Brain pericyte (primary cell): Measurements from ENCODE around the gene RALGAPA2.

Source experiments
- DNase-seq: peaks from one replicate; pipeline ENCODE4 v3.0.0-alpha.2; 2012; ENCODE audit warnings: low read depth, low spot score

The RALGAPA2 gene

DNA sequence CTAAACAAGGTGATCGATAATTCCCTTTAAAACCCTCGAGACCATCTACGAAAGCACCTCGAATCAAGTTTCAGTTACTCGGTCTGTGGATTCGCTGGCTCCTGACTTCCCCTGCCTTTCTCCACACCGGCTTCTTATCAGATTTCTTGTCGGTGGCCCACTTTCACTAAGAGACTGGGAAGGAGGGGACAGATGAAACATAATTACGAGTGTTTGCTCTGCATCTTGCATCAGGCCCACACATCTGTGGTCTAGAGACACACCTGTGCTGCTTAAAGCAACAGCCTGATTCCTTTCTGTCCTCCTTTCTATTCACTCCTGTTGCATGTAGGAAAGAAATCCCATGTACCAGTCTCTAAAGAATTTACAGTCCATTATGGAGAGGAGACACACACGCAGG, 306.8 kb downstream of the RALGAPA2 start:
- no peak for DNase-seq

- DNase-seq = no peak
Observed at GRCh38 chr20:20404633-20405032, 307.8 kb downstream of the RALGAPA2 start.

- DNase-seq = no peak
Observed at GRCh38 chr20:20401991-20402390, 310.5 kb downstream of the RALGAPA2 start.

- no peak for DNase-seq
Observed at GRCh38 chr20:20399531-20400500, 312.6 kb downstream of the RALGAPA2 start.

DNA sequence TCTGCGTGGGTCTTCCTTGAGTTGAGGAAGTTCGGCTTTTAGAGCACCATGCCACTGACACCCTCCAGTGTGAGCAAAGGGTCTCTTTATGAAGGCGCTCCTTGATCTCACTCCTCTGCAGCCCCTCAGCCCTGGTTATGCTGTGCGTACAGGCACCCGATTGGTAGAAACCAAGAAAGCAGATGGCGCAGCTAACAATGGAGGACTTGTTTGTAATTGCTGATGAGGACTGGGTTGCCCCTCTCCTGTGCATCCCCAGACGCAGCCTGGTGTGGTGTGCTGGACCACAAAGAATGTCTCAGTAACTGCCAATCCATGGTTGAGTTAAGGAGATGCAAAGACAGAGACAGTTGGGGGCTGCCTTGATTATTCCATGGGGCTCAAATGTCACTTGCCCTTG, 314.3 kb downstream of the RALGAPA2 start:
- DNase-seq = no peak

DNA sequence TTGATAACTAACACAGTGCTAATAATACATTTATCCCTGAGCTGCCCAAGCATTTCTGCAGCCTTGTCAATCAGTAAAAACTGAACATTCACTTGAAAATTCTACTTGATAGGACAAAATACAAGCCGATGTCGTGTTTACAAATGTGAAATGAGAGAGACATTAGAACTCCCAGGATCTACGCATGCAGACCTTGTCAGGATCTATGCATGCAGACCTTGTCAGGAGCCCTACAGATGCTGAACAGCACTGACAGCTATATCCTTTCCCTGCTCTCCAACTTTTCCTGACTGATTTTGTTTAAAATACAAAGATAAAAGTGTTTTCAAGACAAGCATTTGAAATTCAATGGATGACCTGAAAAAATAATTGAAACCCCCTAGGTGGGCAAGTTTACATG, 315.6 kb downstream of the RALGAPA2 start:
- no peak for DNase-seq

DNA sequence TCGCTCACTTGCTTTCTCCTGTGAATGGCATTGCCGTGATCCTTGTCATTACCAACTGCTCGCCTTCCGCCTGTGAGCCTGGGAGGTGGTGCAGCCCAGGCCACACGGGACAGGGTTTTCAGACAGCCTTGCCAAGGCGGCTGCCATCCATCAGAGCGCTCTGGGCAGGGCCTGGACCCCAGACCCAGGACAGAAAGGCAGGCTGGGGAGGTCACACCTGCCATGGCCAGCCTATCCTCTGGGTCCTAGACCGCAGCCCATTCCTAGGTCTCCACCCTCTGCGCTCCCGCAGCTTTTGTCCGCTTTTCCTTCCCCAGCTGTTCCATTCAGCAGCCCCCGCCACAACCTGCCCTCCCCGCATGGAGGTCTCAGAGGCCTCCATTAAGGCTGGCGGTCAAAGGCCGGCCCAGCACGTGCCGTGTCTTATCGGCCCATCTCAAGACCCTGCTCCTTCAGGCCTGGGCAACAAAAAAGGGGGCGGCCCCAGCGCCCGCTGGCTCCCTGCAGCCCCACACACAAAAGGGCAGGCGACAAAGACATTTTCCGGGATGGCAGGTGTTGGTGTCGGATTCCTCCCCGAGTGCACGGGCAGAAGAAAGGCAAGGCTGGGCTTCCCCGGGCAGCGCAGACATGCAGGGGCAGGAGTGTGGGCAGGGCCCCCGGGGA, 316.4 kb downstream of the RALGAPA2 start:
- DNase-seq = no peak

DNA sequence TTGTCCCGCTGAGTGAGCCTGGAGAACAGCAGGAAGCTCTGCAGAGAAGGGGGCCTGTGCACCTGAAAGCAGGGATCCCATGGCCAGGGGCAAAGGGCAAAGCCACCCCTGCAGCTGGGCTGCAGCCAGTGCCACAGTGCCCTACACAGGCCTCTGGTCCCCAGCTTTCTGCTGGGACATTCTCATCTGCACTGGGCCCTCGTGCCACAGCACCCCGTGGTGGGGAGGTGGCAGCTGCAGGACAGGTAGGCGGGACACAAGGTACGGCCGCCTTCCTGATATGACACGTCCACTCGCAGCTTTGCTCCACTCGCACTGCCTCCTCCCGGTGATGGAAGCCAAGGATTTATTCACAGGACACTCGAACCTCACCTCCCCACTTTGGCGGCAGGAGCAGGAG, 317.4 kb downstream of the RALGAPA2 start:
- DNase-seq = no peak

DNA sequence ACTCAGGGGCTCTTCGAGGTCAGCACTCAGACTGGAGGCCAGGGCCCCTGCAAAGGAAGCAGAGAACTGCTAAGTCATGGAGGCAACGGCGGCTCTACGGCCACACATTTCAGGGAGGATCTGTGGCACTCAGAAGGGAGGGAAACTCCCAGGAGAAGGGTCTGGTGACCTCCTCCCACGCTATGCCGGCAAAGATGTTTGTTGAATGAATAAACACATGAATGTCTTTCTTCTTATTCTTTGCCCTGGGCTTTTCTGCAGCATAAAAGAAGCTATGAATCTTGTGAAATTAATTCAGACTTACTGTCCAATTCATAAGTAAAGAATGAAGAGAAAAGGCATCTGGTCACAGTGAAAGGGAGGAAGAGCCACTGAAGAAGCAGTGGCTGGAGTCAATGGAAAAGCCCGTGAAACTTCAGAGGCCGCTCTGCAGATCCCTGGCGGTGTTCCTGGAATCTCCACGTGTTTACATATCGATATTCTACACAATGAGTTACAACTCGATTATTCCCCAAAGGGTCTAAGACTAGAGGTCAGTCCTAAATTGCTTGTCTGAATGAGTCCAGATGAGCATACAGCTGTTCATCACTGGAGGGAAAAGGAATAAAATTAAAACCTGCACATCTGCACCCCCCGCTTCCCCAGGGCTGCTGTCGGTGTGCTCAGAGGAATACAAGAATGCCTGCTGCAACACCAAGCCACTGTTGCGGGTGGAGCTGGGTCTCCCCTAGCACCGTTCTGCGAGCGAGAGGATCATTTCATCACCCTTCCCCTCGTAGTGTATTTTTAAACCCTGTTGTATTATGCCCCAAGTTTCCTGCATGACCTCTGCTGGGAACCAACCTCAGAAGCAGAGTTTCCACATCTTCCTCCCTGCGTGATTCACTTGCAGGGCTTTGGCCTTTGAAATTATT, 319.0 kb downstream of the RALGAPA2 start:
- no peak for DNase-seq

DNA sequence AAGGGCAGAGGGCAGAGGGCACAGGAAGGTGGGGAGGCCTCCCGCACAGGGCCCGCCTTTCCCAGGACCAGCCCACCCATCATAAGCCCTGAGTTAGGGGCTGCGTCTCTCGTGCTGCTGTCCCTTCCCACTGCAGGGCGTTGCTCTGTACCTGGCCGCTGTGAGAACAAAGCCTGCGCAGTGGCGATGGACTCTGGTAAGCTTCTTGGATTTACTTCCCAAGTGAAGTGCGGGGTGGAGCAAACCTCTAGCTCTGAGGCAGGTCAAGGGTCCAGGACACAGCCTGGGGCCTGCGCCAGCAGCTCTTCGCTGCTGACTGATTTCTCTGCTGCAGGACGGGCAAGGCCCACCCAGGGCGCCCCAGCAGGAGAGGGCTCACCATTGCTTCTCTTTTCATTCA, 320.7 kb downstream of the RALGAPA2 start:
- no peak for DNase-seq

DNA sequence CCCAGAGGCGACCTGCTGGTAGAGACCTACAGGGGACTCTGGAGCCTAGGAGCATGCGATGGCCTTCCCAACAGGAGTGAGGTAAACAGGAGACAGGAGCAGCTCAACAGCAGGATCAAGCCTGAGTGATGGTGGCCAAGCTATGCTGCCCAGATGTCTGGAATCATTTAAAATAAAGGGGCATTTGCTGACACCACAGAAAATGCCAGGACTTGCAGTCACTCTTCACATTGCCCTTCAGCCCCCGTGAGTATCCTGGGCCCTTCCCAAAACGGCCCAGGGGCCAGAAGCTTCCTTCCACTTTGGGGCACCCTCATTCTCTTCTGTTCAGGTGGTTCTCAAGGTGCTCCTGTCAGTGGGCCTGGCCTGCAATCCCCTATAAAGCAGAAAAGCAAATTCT, 321.3 kb downstream of the RALGAPA2 start:
- no peak for DNase-seq

- no peak for DNase-seq
Observed at GRCh38 chr20:20390393-20390792, 322.1 kb downstream of the RALGAPA2 start.

DNA sequence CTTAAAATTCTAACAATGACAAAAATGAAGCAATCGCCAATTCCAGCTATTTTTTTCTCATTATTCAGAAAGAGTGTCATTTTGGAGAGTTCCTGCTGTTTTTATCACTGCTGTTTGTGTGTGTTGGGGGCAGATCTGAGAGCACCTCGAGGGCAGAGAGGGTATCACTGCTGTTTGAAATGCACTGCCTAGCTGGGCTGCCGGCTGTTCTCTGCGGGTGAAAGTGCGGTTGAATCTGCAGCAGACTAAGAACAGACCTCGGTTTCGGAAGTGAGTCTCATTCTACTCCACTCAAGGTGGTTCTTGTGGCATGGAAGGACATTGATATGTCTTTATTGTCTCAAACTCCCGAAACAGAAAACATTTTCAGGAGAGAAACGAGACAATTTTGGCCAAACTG, 326.3 kb downstream of the RALGAPA2 start:
- no peak for DNase-seq

DNA sequence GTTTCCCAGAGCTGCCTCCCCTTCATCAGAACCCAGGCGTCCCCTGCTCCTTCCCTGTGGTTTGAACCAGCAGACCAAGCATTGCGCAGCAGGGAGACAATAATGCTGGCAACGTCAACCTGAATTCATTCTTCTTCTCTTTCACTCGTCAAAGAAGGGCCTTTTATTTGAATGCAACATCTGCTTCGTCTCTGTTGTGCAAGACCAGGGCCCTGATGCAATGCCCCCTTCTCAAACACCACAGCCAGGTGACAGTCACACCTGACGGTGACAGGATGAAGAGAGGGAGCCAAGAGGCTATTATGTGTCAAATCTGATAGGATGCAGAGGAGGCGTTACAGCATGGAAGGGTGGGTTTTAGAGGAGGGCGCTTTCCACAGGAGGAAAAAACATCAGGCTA, 336.6 kb downstream of the RALGAPA2 start:
- no peak for DNase-seq

DNA sequence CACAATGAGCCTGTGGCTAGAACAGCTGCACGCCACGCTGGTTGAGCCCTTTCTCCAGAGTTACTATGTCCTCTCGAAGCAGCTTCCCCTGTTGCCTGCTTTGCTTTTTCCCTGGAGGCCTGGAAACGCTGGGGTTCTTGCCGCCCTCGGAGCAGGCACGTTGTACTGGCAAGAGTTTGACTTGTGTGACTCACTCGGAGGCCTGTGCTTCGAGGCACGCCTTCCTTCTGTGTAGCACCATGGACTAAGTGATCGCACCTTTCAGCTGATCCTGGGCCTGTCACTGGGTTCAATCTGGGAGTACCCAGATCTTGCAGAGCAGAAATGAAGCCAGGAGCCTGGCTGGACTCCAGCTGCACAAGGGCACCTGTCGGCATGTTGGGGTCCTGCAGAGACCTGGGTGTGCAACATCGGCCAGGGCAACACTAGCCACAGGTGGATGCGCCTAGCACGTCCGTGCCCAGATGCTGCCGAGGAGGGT, 339.3 kb downstream of the RALGAPA2 start:
- DNase-seq = no peak

DNA sequence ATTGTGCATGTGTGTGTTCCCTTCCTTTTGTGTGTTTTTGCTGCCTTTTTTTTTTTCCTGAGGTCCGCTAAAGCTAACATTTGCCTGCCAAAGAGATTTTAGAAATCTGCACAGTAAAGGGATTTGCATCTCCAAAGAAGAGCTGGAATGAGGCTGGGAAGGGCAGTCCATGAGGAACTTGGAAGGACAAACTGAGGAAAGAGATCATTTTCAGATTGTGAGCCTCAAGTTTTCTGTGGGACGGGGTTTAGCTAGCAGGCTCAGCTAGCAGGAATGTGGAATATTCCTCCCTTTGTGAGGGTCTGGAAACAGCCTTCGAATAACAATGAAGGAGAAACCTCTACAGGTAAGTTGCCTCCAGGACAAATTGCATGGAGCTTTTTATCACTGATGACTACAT, 340.8 kb downstream of the RALGAPA2 start:
- no peak for DNase-seq

DNA sequence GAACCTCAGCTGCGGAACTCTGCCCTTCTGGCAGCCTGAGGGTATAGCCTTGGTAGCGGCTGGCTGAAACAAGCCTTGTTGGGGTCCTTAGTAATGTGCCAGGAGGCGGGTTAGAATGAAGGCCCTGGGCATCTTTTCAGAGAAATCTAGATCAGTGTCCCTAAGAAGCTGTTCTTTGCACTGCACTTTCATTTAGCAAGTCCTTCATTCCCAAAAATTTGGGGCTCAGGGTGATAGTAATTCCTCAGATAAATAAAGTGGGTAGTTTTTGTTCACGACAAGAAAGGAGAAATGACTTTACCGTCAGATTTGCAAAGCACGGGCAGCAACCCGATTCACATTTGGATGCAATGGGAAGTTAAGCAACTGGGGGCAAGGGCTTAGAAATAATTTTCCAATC, 341.4 kb downstream of the RALGAPA2 start:
- DNase-seq = no peak

- DNase-seq = no peak
Observed at GRCh38 chr20:20370094-20370575, 342.3 kb downstream of the RALGAPA2 start.

DNA sequence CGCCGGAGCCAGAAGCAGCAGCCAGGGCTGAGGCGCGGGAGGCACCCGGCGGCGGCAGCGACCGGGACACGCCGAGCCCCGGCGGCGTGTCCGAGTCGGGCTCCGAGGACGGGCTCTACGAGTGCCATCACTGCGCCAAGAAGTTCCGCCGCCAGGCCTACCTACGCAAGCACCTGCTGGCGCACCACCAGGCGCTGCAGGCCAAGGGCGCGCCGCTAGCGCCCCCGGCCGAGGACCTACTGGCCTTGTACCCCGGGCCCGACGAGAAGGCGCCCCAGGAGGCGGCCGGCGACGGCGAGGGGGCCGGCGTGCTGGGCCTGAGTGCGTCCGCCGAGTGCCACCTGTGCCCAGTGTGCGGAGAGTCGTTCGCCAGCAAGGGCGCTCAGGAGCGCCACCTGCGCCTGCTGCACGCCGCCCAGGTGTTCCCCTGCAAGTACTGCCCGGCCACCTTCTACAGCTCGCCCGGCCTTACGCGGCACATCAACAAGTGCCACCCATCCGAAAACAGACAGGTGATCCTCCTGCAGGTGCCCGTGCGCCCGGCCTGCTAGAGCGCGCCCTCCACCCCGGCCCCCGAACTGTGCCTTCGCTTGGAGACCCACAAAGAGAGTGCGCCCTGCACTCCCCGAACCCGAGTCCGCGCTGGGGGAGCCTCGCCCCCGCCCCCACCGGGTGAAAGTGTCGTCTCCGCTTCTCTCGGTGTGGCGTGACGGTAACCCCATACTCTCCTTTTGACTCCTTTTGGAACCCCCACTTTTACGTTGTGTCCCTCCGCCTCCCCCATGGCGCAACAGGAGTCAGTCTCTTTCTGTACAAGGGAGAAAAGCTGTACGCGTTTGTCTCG, 343.0 kb downstream of the RALGAPA2 start:
- no peak for DNase-seq

DNA sequence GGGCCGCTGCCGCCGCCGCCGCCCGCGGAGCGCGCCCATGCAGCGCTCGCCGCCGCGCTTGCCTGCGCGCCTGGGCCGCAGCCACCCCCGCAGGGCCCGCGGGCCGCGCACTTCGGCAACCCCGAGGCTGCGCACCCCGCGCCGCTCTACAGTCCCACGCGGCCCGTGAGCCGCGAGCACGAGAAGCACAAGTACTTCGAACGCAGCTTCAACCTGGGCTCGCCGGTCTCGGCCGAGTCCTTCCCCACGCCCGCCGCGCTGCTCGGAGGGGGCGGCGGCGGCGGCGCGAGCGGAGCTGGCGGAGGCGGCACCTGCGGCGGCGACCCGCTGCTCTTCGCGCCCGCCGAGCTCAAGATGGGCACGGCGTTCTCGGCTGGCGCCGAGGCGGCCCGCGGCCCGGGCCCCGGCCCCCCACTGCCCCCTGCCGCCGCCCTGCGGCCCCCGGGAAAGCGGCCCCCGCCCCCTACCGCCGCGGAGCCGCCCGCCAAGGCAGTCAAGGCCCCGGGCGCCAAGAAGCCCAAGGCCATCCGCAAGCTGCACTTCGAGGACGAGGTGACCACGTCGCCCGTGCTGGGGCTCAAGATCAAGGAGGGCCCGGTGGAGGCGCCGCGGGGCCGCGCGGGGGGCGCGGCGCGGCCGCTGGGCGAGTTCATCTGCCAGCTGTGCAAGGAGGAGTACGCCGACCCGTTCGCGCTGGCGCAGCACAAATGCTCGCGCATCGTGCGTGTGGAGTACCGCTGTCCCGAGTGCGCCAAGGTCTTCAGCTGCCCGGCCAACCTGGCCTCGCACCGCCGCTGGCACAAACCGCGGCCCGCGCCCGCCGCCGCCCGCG, 343.8 kb downstream of the RALGAPA2 start:
- DNase-seq = no peak
